ENCODE results near the gene MRO.
"Not testable (repeated sequence)": the region's sequence is repeated elsewhere in the genome, so short reads cannot be mapped to it uniquely, and the experiment has no call there.

Gene MRO

DNA sequence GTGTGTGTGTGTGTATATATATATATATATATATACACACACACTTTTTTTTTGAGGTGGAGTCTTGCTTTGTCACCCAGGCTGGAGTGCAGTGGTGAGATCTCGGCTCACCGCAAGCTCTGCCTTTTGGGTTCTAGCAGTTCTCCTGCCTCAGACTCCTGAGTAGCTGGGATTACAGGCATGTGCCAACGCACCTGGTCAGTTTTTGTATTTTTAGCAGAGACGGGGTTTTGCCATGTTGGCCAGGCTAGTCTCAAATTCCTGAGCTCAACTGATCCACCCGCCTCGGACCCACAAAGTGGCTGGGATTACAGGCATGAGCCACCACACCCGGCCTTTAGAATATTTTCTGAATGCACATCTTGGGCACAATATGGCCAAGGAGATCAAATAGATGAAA lies 13.7 kb upstream of the MRO start:
- DNase-seq (ENCODE audit: low spot score): not testable (repeated sequence)

DNA sequence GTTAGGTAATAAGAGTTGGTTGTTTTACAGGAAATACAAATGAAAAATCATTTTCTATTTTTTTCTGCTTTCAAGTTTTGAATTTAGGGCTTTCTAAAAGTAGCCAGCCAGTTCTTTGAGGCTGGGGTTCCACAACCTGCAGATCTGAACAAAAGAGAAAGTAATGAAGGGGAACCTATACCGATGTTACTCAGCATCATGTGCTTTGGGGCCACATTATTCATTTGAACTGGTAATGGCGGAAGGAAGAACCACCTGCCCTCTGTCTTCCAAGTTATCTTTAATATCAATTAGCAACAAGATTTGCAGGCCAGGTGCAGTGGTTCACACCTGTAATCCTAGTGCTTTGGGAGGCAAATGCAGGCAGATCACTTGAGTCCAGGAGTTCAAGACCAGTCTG lies 12.9 kb upstream of the MRO start:
- no peak for DNase-seq (ENCODE audit: low spot score)

DNA sequence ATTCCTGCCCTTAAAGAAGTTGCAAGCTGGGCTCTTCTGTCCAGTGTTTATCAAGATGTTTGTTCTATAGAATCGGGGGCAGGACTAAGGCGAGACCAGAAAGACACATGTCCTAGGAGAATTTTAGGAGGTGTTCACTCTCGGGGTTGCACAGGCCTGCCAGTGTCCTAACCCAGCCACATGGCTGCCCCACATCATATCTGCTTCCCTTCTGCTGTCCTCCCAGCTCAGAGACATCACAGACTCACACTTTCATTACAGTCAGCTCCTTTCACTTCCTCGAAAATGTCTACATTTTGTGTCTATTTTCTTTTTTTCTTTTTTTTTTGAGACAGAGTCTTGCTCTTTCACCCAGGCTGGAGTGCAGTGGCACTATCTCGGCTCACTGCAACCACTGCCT lies 10.7 kb upstream of the MRO start:
- peak; percentile 78 for DNase-seq (ENCODE audit: low spot score)

DNA sequence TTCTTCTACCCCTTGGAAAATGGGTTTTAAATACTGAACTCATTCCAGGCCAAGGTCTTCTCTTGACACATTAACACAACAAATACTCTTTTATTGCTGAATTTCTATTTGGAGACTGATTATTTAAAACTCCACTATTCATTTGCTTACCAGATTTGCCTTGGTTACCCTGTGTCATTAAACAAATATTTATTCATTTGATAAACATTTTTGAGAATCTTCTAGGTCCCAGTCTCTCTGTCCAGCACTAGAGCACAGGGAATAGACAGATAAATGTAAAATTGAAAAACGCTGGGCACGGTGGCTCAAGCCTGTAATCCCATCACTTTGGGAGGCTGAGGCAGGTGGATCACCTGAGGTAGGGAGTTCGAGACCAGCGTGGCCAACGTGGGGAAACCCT lies 9.8 kb upstream of the MRO start:
- DNase-seq (ENCODE audit: low spot score): no peak

DNA sequence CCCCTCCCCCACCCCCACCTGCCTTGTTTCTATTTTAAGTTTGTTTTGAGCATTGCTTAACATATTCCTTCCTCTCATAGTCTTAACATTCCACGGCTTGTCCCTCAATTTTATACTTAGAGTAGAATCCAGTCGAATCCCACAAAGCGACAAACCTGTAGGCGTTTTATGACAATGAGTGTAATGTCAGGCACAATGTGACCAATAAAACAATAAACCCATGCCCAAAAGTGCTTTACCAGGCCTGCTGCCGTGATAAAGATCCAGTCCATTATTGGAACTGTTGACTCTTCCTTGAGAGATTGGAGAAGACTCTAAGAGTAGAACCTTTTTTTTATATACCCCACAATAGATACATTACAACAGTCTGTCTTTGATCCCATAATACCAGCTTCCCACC lies 6.2 kb upstream of the MRO start:
- DNase-seq (ENCODE audit: low spot score): no peak

DNA sequence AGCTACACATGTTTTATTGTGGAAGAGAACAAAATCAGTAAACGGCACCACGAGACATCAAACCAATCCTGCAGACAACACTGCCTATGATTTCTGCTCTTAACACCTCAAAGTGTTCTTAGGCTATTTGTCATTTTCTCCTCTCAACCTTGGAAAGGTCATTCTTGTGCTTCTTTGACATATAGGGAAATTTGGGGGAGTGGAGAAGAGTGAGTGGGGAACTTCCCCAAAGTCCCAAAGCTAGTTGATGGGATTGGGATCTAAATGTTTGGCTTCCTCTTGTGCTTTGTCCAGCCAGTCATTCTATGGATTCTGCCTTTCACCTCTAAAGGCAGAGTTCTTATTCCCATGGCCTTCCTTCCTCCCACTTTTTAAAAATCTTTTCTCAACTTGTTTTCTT lies 5.8 kb upstream of the MRO start:
- DNase-seq (ENCODE audit: low spot score): no peak

DNA sequence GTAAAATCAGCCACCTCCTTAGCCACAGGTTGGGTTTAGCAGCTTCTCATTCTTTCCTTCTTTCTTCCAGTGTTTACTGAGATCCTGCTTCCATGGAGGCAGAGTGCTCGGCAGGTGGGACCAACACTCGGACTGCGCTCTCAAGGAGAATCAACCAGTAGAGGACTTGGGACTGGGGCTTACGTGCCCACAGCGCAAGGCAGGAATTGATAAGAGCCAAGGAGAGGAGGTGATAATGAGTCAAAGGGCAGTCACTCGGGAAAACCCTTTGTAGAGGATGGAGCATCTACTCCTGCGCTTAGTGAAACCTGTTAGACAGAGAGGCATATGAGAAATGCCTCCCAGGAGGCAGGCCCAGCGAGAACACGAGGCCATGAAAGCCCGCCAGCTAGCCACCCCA lies 2.9 kb upstream of the MRO start:
- no peak for DNase-seq (ENCODE audit: low spot score)

DNA sequence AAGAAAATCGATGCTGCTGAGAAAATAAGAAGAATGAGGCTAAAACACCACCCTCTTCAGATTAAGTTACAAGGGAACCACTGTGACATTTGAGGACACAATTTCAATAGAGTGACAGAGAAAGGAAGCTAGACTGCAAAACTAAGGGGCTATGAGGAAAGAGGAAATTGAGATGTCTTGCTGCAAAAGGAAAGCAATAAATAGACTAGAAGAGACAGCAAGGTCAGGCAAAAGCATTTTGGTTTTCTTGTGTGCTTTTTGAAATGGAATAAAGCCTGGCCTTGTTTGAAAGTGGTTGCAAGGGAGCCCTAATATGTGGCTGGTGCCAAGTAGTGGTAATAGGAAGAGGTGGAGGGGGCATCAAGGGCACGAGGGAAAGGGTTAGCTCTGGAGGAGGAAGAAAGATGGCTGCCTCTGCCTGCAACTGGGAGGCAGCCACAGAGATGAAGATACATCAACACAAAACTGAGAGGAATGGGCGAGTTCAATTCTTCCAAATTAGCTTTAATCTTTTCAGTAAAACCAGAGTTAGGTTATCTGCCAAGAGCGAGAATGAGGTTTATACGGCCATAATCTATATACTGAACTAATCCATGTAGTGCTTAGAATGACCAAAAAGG lies 1.2 kb upstream of the MRO start:
- DNase-seq (ENCODE audit: low spot score): peak; percentile 67

DNA sequence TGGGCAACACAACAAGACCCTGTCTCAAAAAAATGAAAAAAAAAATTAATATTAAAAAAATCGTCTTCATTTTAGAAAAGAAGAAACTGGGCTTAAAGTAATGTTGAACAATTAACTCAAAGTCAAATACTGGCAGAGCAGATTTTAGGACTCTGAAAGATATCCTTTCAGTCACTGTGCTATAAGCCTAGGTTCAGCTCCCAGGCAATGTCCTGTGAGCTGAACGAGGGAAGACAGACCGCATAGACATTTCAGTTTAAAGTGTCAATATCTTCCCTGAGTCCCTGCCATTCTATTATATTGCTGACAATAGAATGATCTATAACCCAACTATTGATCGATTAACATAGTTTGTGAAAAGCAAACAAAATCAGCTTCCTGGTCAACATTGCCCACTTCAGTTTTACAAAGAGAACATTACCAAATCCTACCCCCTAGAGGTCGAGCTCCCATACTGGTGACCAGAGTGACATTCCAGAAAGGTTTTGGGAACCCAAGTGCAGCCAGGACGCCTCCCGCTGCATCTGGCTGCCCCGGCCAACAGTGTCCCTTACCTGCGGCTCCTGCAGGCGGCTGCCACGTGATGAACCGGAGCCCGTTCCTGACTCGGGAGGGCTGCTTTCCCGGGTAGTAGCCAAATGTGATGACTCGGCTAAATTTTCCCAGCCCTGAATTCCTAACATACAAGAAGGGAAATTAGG lies 639 bp downstream of the MRO start:
- DNase-seq (ENCODE audit: low spot score): peak; percentile 56

DNA sequence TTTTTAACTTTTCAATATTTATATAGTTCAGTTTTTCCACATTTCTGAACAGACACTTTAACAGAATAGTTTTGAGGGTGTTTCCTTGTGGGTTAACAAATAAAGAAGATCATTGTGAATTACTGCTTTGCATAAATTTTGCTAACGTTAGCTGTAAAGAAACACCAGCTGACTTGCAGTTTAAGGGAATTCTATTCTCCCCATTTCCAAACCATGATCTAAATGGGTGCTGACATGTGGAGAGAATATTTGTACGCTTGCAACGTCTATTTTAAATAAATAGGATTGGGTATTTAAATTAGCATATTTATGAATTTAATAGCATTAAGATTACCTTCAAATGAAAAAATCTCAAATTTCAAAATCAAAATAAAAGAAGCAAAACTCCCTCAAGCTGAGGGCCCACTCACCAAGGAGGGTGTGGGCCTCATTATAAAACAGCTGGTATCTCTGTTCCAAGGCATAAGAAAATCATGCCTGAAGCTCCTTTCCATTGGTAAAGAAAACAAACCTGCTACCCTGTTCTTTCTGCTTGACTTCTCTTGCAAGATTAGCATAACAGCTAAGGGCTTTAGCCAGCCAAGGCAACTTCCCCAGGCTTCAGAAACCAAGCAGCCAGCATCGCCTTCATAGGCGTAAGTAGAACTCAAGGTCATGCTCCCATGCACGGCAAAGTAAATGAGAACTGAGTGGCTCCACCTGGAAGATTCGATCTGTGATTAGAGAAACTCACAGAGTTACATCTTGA lies 3.2 kb downstream of the MRO start:
- no peak for DNase-seq (ENCODE audit: low spot score)

DNA sequence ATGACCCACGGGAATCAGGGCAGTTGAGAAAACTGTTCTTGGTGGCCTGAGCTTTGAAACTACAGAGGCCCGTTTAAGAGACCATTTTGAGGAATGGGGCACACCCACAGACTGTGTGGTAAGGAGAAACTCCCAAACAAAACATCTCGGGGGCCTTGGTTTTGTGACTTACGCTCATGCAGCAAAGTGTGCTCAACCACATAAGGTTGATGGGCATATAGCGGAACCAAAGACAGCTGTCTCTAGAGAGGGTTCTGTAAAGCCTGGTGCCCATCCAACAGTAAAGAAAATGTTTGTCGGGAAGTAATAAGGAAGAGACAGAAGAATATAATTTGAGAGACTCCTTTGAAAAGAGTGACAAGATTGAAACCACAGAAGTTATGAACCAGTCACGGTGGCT lies 5.4 kb downstream of the MRO start:
- DNase-seq (ENCODE audit: low spot score): no peak

DNA sequence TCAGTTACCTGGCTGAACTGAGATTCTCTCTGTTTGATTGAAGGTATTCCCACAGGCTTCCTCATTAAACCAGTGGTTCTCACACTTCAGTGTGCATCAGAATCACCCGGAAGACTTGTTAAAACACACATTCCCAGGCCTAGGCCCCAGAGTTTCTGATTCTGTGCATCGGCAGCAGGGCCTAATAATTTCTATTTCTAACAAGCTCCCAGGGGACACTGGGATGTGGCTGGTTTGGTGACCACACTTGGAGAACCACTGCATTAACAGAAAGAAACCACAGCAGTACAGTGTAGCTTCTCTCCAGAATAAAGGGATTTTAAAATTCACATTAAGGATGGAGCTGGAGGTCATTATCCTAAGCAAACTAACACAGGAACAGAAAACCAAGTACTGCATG lies 6.5 kb downstream of the MRO start:
- DNase-seq (ENCODE audit: low spot score): no peak

DNA sequence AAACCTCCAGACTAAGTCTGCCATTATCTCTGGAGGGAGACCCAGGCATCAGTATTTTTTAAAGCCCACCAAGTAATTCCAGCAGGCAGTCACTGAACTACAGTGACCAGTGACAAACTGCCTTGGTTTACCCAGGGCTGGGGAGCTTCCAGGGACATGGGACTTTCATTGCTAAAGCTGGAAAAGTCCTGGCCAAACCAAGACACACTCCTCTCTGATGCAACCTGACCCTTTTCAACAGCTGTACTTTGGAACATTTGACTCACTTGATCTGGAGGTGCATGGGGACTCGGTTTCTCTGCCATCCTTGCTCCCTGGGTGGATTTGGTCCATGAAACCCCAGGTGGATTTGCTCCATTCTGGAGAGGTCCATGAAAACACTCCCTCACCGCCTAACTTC lies 7.0 kb downstream of the MRO start:
- no peak for DNase-seq (ENCODE audit: low spot score)

DNA sequence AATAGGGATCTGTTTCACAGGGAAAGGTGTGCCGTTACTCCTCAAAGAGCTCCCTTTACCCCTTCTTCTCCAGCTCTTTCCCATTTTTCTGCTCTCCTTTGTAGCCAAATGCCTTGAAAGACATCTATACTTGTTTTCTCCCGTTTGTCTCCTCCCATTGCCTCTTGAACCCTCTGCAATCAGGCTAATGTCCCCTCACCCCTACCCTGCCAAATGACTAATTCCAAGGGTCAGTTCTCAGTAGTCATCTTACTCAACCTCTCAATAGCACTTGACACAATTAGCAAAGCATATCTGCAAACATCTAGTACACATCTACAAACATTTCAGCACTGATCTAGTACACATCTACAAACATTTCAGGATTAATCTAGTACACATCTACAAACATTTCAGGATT lies 12.6 kb downstream of the MRO start:
- DNase-seq (ENCODE audit: low spot score): no peak

DNA sequence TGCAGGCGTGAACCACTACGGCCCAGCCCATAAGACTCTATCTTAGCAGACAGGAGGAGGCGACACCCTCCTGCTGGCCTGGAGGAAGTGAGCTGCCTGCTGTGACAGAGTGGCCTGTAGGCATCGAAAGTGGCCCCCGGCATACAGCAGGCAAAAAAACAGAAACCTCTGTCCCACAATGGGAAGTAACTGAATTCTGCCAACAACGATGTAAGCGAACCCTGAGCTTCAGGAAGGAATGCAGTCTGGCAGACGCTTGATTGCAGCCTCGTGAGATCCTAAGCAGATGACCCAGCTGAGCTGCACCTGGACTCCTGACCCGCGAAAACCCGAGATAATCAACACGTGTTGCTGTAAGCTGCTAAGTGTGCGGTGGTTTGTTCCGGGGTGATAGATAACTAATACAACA lies 13.6 kb downstream of the MRO start:
- DNase-seq (ENCODE audit: low spot score): peak; percentile 45

DNA sequence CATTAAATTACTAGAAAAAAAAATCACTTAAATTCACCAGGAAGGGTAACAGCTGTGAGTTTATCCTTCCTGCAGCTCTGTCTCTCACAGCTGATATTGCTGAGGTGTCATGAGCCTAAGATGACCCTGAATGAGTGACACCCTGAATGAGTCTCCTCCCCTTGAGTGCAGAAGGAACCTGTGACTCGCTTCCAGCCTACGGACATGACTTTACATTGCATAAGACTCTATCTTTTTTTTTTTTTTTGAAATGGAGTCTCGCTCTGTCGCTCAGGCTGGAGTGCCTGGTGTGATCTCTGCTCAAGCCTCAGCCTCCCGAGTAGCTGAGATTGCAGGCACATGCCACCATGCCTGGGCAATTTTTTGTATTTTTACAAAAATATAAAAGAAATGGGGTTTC lies 14.1 kb downstream of the MRO start:
- no peak for DNase-seq (ENCODE audit: low spot score)

DNA sequence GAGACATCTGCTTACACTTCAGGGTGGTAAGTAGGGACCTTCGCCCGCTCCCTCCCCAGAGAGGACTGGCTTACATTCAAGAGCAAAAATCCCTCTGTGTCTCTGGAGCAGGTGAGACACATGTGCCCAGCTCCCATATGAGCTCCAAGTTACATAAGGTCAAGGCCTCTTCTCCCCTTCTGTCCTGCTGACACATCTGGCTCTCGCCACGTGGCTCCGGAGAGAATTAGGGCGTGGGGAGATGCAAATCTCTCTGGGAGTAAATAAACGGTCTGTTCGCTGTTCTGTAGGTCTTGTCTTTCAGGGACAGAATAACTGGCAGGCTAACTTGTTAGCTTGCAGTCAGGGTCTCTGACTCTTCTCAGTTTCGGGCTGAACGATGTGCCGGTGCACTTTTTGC lies 16.2 kb downstream of the MRO start:
- DNase-seq (ENCODE audit: low spot score): no peak

DNA sequence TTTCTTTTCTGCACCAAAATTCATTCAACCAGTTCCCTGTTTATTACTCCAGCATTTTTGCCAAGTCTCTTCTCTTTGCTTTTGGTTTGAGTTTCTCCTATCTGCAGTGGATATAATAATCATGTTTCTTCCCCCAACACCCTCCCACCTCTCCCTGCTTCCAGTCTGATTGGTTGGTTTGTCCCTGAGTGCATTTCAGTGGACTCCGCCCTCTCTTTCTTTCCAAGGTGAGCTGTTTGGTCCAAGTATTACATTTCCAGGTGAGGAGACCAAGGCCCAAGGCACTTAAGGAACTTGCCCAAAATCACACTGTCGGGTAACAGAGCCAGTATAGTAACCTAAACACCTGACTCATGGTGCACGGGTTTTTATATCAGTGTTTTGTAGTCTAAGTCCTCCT lies 17.7 kb downstream of the MRO start:
- DNase-seq (ENCODE audit: low spot score): no peak

DNA sequence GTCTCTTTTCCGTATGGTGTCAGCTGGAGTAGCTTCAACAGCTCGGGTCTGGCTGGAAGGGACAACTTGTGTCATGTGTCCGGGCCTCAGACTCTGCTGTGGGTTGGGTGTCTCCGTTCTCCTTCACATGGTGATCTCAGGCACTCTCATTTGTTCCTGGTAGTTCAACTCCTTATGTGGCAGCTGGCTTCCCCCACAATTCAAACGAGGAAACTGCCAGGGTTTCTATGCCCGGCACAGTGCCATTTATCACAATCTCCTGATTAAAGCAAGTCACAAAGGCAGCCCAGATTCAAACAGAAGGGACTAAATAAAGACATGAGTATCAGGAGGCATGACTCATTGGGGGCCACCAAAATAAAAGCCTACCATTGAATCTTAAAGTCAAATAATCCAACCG lies 22.7 kb downstream of the MRO start:
- DNase-seq (ENCODE audit: low spot score): peak; percentile 45

DNA sequence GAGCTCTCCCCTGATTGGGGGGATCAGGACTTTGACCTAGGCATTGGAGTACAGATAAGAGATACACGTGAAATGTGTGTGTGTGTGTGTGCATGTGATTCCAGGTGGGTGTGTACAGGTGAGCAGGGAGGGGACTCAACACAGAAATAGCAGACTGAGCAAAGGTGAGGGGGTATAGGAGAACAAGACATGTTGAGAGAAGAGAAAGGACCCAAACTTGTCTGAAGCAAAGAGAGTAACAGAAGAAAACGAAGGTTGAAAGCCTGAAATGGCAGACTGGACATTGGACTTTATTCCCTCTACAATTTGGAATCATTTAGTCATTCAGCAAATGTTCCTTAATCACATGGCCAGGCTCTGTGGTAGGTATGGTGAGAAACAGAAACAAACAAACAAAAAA lies 23.3 kb downstream of the MRO start:
- no peak for DNase-seq (ENCODE audit: low spot score)

DNA sequence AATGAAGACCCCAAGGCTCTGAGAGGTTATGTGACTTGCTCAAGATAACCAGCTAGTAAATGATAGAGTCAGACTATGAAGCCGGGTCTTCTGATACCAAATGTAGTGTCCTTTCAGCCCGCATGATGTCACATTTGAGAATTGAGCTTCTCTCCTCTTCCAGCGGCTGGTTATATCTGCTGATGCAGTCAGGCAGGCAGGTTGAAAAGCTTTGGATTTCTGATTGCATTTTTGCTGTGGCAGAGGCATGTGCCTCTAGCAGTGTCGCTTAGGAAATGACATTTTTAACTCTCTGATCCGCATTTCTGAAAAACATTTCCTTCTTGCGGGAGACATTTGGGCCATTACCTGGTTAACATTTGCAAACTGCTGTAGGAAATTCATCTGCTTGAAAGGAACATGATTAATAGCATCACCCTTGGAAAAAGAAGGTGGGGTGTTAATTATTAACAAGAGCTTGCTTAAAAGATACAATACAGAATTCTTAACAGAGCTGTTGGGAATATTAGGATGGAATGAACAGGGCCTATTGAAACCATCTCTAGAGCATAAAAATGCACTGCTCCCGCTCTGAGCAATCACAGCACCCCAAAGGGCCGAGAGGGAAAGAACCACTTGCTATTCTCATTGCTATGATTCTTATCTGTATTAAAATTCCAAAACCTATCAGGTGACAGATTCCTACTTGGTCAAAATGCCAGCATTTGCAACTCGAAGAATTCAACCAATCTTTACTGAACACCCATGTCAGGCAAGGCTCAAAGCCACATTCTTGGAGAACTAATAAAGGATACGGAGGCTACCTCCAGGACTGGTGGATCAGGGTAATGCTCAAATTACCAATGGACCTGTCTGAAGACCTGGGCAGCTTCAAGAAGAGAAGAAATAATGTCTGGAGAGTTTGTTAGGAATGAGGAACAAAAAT lies 25.9 kb downstream of the MRO start:
- DNase-seq (ENCODE audit: low spot score): no peak

DNA sequence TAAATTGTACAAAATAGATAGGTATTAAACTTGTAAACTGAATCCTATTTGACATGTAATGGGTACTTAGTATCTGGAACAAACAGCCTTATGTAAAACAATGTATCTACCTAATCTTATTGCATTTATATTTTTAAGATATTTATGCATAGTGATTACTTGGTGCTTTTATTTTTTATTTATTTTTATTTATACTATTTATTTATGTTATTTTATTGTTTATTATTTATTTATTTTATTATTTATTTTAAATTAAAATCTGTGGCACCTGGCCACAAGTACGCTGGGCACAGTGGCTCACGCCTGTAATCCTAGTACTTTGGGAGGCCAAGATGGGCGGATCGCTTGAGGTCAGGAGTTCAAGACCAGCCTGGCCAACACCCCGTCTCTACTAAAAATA lies 26.9 kb downstream of the MRO start:
- no peak for DNase-seq (ENCODE audit: low spot score)

Measured in pons (tissue), 1 donor.